Activated T-helper 1 cell treated with Interleukin-2 at 50 U/mL for 16 hours (primary cell): ENCODE measurements around the gene CAPS2.

Source experiments
- DNase-seq: peaks from one replicate; pipeline ENCODE4 v3.0.0-alpha.2; 2020; ENCODE audit warnings: low read depth

Gene CAPS2

GRCh38 chr12:75305412-75306332, 24.5 kb downstream of the CAPS2 start:
- DNase-seq = no peak

DNA sequence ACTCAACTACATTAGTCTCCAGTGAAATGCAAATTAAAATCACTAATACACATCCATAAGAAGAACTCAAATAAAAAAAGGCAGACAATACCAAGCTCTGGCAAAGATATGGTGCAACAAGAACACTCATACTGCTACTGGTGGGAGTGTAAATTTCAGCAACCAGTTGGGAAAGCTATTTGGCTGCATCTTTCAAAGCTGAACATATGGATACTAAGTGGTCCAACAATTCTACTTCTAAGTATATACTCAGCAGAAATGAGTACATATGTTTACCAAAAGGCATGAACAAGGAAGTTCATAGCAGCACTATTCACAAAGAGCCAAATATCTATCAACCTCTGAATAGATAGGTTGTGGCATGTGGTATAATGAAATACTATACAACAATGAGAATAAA, 27.3 kb downstream of the CAPS2 start:
- no peak for DNase-seq

DNA sequence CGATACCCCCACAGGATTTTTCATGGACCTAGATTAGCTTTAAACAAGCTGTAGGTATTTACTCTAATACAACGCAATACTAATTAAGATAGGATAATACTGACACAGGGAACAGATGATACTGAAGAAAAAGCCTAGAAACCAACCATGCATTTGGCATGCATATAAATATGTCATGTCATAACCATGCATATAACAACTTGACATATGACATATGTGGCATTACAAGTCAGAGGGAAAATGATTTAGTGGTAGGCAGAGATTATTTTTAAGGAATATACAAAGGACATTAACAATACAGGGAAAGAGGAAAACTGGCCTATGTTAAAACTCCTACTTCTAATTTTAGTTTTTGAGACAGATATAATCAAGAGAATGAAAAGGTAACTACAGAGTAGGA, 27.9 kb downstream of the CAPS2 start:
- DNase-seq = no peak

- DNase-seq = no peak
Observed at GRCh38 chr12:75294797-75295196, 35.3 kb downstream of the CAPS2 start.

GRCh38 chr12:75294336-75294735, 35.8 kb downstream of the CAPS2 start:
- no peak for DNase-seq

DNA sequence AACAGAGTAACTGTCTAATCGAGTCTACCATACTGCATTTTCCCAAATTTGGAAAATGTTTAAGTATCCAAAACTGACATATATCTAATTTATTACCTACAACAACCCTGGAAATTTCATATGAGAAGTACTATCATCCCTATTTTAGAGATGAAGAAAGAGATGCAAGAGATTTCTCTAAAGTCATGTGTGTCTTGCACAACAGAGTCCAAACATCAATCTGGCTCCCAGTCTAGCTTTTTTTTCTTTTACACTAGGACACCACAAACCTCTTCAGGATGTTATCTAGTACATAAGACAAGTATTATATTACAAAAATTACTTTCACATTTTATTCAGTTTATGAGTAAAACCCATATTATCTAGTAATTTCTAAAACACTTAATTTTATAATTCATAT, 39.1 kb downstream of the CAPS2 start:
- DNase-seq = no peak

GRCh38 chr12:75289753-75290152, 40.4 kb downstream of the CAPS2 start:
- no peak for DNase-seq

DNA sequence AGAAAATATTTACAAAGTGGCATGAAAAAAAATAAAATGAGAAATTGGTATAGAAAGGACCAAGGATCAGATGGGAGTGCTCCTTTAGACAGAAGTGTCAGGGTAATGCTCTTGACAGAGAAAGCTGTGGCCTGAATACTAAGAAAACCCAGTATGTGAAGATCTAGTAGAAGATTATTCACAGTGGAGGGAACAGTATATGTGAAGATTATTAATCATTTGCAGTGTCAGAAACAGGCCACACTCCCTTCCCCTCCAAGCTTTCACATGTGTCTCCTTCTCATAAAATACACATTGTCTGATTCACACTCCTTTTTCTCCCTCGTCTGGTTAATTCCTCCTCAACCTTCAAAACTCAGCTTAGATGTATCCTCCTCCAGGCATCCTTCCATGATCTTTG, 41.3 kb downstream of the CAPS2 start:
- DNase-seq = no peak

- no peak for DNase-seq
Observed at GRCh38 chr12:75275702-75276101, 54.4 kb downstream of the CAPS2 start.

DNA sequence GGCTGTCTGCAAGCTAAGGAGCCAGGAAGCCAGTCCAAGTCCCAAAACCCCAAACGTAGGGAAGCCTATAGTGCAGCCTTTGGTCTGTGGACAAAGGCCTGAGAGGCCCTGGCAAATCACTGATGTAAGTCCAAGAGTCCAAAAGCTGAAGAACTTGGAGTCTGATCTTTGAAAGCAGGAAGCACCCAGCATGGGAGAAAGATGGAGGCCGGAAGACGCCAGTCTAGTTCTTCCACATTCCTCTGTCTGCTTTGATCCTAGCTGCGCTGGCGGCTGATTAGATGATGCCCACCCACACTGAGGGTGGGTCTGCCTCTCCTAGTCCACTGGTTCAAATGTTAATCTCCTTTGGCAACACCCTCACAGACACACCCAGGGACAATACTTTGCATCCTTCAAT, 58.5 kb downstream of the CAPS2 start:
- no peak for DNase-seq

DNA sequence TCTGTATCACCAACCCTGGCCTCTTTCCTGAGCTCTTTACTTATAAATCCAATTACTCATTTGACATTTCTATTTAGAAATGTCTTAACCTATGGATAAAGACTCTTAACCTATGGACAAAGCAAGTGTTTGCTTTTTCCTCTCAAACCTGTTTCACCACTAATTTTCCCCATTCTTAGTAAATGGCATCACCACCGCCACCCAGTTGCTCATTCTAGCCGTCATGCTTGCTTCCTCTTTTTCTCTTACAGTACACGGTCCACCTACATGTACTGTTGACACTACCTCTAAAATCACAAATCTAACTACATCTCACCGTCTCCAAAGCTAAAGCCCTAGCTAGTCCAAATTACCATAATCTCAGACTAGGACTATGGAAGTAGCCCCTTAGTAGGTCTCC, 60.0 kb downstream of the CAPS2 start:
- no peak for DNase-seq

DNA sequence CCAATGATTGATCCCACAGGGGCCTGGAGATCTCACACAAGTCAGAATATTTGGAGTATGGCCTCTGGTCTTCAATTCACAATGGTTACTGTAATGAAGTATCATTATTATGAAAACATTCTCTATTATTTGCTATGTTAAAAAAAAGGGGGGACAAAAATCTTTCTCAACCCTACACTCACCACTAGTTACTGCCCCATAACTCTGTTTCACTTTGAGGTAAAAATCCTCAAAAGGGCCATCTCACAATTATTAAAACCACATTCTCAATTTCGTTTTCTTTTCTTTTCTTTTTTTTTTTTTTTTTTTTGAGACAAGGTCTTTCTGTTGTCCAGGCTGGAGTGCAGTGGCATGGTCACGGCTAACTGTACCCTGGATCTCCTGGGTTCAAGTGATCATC, 60.9 kb downstream of the CAPS2 start:
- no peak for DNase-seq

- DNase-seq = no peak
Observed at GRCh38 chr12:75260316-75260715, 69.8 kb downstream of the CAPS2 start.

DNA sequence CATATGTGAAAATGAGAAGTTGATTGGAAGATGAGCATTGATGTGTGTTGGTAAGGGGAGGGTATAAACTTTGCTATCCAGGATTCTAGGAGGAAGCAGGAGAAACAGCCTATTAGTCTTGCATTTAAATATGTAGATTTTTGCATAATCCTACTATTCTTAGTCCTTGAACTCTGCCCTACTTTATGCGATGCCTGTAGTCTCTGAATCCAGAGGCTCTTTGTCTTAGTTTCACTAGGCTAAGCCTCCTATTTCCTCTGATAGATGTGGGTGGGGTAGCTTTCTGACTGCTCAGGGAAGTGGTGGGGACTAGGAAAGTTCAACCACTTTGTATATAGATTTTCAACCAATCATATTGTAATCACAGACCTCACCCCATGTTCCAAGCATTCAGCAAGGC, 71.0 kb downstream of the CAPS2 start:
- no peak for DNase-seq

DNA sequence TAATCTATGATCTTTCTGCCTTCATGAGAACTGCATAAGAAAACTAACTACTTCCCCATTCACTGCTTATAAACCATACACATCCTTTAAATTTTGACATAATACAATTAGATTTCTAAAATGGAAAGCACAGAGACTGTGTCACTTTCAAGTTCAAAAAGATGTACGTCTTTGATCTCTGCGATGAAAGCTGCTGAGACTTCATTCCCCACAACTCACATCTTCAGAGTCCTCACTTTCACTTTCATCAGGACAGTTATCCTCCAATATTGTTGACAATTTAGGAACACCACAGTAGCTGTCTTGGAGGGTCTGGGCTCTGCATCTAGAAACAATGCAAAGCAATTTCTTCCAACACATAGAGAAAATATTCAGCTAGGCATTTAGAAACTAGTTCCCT, 72.6 kb downstream of the CAPS2 start:
- DNase-seq = no peak

- no peak for DNase-seq
Observed at GRCh38 chr12:75245108-75245507, 85.0 kb downstream of the CAPS2 start.

- no peak for DNase-seq
Observed at GRCh38 chr12:75239987-75240386, 90.1 kb downstream of the CAPS2 start.

- DNase-seq = no peak
Observed at GRCh38 chr12:75236206-75236605, 93.9 kb downstream of the CAPS2 start.

- DNase-seq = no peak
Observed at GRCh38 chr12:75227132-75227531, 103.0 kb downstream of the CAPS2 start.
